ENCODE measurements around the gene HDAC9.

DNA sequence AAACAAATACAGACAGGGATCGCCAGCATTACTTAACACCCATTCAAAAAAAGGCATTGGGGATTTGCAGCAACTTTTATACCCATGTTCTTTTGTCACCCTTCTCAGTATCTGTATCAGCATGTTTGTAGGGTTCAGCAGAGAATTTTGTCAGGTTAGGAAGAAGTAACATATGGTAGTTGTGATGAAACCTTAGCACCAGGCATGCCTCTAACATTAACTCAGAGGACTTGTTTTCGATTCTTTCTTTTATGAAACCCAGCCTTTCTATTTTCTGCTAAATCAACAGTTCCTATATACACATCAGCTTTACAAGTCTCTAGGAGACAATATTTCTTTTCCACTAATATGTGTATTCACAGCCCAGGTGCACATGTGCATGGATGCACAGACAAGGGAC lies 22.4 kb upstream of the HDAC9 start:
- TF ChIP-seq TAF1 (IDR thresholded peaks at IDR 0.05; ENCODE audit: borderline replicate concordance, insufficient read depth, low read length) (no peak), POLR2AphosphoS5 (IDR thresholded peaks at IDR 0.05; ENCODE audit: low read depth, low read length) (no peak), SIN3A (IDR thresholded peaks at IDR 0.05; ENCODE audit: borderline replicate concordance, insufficient read depth, low read length) (no peak), FOXP2 (optimal IDR thresholded peaks at IDR 0.05; ENCODE audit: borderline replicate concordance, extremely low read depth, extremely low read length, insufficient read depth) (no peak)
- TF ChIP-seq, protein P1, sequence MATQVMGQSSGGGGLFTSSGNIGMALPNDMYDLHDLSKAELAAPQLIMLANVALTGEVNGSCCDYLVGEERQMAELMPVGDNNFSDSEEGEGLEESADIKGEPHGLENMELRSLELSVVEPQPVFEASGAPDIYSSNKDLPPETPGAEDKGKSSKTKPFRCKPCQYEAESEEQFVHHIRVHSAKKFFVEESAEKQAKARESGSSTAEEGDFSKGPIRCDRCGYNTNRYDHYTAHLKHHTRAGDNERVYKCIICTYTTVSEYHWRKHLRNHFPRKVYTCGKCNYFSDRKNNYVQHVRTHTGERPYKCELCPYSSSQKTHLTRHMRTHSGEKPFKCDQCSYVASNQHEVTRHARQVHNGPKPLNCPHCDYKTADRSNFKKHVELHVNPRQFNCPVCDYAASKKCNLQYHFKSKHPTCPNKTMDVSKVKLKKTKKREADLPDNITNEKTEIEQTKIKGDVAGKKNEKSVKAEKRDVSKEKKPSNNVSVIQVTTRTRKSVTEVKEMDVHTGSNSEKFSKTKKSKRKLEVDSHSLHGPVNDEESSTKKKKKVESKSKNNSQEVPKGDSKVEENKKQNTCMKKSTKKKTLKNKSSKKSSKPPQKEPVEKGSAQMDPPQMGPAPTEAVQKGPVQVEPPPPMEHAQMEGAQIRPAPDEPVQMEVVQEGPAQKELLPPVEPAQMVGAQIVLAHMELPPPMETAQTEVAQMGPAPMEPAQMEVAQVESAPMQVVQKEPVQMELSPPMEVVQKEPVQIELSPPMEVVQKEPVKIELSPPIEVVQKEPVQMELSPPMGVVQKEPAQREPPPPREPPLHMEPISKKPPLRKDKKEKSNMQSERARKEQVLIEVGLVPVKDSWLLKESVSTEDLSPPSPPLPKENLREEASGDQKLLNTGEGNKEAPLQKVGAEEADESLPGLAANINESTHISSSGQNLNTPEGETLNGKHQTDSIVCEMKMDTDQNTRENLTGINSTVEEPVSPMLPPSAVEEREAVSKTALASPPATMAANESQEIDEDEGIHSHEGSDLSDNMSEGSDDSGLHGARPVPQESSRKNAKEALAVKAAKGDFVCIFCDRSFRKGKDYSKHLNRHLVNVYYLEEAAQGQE (IDR thresholded peaks at IDR 0.05; ENCODE audit: insufficient read depth in 1 of 2, low read depth in 2 of 2, low read length in 2 of 2) = no peak

All from PFSK-1 (cell line).